A204.1 (cell line): ENCODE data around the gene GLIS1.

Experiments
- FAIRE-seq: peaks from 2 replicates; lab custom pipeline; 2012; peaks lifted over from hg19 to GRCh38; lab: Jason Lieb, UNC

GLIS1 gene

DNA sequence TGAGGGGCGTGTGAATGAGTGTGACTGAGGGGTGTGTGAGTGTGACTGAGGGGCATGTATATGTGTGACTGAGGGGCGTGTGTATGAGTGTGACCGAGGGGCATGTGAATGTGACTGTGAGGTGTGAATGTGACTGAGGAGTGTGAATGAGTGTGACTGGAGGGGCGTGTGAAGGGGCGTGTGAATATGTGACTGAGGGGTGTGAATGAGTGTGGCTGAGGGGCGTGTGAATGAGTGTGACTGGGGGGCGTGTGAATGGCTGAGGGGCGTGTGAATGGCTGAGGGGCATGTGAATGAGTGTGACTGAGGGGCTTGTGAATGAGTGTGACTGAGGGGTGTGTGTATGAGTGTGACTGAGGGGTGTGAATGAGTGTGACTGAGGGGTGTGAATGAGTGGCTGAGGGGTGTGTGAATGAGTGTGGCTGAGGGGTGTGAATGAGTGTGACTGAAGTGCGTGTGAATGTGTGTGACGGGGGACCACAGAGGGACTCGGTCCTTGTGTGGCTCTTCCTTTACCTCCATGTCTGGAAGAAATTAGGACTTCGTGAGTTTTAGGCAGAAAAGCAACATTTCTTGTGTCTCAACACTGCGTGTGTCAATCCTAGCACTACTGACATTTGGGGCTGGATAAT, 105.8 kb downstream of the GLIS1 start:
- no peak for FAIRE-seq

DNA sequence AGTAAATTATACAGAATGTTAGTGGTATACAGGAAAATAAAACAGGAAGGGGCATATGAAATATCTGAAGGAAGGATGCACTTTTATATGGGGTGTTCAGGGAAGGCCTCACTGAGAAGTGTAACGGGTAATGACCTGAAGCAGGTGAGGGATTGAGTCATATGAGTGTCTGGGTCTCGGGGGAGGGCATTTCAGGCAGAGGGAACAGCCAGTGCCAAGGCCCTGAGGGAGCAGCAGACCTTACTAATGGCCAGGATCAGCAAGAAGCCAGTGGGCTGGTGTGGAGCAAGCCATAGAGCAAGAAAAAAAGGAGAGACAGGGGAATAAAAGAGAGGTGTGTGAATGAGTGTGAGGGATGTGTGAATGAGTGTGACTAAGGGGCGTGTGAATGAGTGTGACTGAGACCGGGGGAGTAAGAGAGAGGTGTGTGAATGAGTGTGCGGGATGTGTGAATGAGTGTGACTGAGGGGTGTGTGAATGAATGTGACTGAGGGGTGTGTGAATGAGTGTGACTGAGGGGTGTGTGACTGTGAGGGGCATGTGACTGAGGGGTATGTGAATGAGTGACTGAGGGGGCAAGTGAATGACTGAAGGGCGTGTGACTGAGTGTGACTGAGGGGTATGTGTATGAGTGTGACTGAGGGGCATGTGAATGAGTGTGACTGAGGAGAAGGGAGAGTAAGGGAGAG, 107.2 kb downstream of the GLIS1 start:
- no peak for FAIRE-seq

DNA sequence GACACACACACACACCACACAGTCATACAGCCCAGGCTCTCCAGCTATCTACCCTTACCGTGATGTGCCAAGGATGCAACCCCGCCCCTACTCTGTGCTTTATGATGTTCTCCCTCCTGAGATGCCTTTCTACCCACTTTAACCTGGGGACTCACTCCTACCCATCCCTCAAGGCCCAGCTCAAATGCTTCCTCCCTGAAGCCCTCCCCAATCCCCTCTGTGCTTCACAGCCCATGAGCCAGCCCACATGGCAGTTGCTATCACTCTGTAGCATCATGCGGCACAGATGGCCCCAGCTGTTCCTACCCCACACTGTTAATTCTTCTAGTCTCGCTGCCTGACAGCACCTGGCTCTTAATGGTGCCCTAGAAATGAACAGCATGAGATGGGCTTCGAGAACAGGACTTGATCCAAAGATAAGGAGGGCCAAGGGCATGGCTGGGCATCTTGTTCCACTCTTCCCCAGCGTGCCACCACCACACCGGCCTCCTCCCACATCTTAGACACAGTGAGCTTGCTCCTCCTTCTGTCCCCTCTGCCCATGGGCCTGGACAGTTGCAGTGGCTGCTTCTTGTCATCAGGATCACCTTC, 109.8 kb downstream of the GLIS1 start:
- no peak for FAIRE-seq

DNA sequence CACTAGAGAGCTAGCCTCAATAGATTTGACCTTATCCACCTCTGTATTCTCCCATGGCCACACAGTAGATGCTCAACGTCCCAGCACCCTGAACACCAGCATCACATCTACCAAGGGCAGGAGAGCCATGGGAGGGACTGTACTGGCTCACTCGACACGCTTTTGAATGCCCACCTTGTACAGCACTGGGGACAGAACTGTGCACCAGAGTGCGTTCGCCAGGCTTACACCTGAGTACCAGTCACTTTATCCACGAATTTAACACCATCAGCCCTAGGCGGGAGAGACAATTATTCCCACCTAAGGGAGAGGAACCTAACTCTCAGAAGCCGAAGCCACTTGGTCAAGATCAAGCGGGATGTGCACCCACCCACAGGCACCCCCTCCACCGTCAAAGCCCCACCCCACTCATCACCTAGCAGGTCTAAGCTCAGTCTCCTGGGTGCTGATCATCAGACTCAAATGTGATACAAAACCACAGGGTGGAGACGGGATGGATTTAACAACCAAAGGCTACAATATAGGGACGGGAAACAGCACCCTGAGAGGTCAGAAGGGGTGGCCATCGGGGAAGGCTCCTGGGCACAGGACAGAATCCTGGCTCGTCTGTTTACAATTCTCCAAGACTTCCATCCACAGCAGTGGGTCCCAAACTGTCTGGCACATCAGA, 110.5 kb downstream of the GLIS1 start:
- no peak for FAIRE-seq

DNA sequence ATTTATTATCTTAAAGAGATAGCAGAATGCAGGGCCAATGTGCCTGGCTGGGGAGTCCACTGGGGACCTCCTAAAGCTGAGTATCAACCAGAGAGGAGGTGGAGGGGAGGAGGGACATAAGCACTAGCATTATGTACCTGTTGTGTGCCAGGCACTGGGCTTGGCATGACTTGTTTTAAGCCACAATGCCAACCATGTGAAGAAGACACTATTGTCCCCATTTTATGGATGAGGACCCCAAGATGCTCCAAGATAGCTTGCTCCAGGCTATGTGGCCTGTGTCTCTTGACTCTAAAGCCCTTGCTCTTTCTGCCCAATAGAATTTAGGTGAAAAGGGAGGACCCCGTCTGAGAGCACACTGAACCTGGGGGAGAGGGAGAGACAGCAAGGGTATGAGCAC, 111.3 kb downstream of the GLIS1 start:
- no peak for FAIRE-seq

DNA sequence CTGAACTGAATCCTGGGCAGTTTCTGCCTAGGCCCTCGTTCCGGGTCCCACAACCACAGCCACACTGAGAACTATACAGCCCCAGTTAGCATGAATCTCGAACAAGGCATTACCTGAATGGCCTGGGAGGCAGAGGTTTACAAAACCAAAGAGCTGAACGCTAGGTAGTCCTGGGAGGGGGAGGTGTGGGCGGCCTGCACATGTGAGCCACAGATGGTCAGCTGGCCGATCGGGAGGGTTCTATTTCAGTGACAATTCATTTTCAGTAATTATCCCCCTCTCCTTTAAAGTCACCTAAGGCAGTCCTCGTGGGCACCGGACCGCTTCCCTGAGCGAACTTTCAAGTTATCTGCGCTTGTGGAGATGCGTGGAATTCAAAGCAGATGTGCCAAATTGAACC, 111.9 kb downstream of the GLIS1 start:
- FAIRE-seq, result no peak

DNA sequence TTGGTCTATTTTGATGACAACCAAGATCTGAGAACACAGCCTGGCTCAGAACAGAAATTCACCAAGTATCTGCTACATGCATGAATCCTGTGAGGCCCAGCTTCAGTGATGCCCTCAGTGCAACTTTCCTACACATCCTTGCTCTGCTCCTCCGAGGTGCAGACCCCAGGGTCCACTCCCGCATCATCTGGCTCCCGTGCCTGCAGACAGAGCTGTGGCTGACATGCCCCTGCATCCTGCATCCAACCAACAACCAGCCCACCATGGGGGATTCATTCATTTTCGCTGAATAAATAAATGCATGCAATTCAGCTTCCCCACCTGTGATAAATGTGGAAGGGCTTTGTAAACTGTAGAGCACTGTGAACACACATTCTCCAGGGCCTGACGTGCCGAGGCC, 112.3 kb downstream of the GLIS1 start:
- FAIRE-seq, result no peak

DNA sequence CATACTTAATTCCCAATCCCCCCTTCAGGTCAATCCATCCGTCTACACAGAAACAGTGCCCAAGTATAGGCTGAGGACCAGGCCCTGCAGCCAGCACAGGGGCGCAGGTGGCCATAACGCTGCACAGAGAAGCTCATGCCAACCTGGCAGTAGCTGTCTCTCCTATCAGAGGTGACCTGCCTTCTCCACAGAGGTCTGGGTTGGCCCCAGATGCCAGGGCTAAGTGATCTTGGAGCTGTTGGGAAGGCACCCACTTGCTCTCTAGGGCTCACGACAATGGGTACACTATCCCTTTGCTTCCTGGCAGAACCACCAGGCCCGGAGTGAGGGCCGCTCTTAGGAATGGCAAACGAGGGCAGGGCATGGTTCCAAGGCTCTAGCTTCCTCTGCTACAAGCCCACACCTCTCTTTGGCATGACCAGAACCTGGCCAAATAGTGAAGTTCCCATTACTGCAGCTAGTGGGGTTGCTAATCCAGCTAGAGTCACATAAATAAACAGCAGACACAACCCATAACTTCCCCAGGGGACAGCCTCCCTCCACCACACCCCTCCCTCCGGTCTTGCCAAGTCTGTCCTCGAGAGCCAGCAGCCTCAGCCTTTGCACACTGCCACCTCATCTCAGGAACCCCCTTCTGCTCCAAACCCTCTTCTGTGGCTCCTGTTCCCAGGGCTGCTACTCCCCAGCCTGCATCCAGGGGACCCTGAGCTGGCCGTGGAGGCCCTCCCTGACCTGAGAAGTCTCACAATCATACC, 113.0 kb downstream of the GLIS1 start:
- FAIRE-seq, result no peak

DNA sequence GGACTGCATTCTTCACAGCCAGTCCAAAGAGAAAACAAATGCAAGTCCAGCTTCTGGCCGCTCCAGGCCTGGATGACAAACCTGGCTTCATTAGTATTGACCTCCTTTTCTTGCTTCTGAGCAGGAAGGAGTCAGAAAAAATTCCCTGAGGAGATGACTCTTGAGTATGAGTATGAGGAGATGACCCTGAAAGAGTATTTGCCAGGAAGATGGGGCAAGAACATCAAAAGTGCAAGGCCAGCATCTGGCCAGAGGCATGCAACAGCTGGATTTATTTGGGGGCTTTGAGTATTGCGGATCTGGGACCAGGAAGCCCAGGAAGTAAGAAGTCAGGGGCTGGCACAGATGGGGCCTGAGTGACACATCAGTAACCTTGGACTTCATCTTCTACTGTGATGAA, 113.9 kb downstream of the GLIS1 start:
- no peak for FAIRE-seq

DNA sequence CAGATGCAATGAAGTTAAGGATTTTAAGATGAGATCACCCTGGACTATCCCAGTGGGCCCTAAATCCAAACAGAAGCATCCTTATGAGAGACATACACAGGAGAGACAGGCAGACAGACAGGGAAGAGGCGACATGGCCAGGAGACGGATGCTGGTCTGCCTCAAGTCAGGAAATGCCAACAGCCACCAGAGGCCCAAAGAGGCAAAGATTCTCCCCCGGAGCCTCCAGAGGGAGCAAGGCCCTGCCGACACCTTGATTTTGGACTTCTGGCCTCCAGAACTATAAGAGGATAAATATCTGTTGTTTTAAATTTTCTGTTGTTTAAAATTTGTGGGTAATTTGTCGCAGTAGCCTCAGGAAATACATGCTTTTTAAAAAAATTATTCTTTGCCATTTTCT, 116.4 kb downstream of the GLIS1 start:
- FAIRE-seq, result no peak

DNA sequence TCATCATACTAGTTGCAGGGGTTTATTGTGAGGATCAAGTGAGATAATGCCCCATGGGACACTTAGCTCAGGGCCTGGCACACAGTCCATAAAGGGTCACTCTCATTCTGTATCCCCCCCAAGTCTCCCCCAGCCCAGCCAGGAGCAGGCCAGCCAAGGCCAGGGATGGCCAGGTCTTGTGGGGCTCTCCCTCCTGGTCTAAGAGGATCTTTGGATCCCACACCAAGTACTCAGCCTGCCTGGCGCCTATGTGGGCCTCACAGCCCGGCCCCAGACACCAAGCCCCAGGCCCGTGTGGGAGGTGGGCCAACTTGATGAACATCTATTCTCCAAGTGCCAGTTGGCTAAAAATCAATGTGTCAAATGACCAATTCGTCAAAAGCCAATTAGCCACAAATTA, 117.8 kb downstream of the GLIS1 start:
- no peak for FAIRE-seq

DNA sequence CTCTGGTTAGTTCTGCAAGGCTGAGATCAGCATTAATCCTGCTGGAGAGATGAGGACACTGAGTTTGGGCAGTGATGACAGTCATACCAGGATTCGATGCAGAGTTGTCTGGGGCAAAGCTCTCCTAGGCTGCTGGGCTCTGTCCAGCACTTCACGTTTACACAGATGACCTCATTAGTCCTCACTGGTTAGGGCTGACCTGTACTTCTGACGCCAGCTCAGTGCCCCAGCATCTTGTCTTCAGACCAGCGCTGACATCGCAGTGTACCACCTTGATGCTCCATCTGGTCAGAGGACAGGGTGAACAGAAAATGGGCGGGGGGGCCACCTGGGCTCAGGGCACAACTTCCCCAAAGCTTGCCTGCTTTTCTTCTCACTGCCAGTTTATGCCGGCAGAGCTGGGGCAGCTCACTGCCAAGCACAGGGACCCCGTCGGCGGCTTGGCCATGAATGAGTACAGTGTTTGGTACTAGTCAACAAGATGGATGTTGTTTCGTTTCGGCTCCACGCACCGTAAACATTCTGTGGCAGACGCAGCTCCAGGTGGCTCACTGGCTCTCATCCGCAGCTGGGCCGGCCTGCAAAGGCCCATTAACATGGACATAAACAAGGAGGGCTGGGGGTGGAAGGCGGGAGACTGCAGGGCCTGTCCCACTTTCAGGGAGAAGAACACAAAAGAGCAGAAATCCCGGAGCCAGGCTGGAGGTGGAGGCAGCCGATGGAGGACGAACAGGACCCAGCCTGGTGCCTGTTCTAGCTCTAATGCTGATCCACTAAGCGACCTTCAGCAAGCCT, 118.7 kb downstream of the GLIS1 start:
- no peak for FAIRE-seq

DNA sequence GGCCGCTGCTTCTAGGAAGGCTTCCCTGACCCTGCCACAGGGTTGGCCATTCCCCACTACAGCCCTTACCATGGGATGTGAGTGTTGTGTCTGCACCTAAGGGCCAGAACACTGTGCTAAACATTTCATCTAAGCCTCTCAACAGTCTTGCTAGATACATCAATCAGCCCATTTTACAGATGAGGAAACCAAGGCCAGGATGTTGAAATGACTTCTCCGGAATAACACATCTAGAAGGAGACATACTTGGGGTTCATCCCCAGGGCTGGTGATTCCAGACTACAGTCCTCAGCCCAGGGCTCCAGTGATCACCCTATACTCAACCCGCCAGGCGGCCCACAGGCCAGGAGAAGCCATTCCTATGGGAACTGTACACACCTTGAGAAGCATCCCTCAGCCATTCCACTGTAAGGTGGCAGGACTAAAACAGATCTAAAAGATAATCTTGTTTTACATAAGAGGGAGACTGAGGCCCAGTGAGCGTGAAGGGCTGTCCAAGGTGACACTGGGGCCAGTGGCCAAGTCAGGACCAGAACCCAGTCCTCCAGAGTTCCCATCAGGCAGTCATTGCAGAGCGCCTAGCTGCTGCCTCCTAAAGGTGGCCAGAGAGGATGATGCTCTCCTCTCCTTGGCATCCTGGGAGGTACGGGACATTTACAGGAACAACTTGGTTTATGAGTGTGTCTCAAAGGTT, 119.5 kb downstream of the GLIS1 start:
- FAIRE-seq, result no peak

DNA sequence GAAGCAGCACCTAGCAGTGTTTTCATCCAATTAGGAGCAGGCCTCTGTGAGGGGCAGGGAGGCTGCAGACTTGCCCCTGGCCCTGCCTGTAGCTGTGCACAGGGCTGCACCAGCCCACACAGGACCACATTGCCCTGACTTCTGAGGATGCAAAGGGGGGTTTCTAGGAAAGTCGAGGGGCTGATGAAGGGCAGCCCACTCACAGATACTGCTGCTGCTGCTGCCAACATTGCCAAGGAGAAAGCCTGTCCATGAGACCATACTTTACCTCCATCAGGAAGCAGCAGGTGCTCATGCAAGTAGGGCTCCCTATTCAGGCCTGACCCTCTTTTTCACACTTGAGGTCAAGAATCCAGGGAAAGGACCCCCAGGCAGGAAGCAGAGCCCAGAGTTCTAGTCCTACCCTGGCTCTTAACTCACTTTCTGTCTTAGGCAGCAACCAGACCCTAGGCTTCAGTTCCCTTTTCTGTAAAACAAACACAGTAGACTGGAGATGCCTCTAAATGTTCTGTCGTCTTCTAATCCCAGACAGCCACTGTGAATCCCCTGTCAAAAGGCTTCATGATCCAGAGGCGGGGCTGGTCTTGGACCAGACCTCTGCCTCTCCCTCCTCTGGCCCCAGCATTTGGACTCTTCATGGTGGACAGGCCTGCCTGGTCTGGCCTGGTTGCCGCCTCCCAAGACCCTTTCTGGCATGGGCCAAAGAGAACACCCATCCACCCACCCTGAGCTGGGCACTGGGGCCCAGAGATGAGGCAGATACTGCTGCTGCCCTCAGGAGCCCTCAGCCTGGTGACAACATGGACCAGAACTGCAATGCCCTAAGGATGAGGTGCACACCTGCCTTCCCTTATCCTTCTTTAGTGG, 120.2 kb downstream of the GLIS1 start:
- no peak for FAIRE-seq

DNA sequence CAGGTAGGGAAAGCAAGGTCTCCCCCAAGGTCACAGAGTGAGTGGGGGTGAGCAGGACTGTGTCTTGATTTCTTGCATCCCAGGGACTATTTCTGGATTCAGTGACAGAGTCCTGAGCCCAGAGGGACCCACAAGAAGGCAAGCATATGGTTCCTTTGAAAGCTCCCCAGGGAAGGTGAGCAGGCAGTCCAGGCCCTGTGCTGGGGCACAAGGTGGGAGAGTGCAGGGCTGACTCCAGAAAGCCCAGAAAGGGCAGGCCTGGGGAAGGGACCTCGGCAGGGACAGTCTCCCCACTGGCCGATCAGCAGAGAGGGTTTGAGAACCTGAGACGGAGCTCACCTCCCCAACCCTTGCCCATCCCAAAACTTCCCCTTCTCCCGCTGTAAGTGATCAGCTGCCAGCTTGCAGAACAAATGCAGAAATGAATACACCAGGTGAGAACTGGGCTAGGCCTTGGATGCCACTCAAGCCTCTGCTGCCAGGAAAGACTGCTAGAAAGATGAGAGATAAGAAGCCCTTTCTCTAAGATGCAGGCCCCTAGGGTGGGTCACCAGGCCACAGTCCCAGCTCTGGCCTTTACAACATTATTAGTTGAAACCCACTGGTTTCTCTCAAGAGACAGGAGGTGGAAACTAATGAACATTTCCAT, 121.0 kb downstream of the GLIS1 start:
- FAIRE-seq, result no peak

DNA sequence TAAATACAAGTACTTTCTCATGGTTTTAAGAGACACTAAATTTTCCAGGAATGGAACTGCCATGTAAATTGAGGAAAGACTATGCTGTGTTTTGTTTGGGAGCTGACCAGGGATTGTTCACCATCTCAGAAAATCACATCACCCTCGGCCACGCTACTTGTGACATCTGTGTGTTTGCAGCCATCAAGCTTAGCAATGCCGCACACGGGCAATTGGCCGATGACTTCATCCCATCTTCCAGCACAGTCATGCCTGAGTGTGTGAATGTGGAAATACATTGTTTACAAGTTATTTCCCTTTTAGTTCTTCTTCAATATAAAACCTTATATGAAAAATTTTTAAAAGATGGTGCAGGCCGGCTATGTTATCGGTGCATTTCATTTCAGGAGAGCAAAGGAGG, 121.6 kb downstream of the GLIS1 start:
- no peak for FAIRE-seq

DNA sequence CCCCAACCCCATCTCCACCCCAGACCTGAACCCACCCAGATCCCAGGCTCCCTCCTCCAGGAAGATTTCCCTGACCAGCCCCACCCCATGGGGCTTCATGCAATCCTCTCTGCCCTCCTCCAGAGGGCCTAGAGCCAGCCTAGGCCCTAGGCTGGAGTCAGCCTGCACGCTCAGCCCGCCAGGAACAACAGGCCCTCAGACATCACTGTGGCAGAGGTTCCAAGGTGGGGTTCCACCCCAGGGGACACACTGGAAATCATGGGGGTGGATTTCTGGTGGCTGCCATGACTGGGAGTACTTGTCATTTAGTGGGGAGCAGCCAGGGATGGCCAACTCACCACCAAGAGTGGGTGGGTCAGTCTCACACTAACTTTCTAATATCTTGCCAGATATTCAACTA, 122.0 kb downstream of the GLIS1 start:
- FAIRE-seq, result no peak

DNA sequence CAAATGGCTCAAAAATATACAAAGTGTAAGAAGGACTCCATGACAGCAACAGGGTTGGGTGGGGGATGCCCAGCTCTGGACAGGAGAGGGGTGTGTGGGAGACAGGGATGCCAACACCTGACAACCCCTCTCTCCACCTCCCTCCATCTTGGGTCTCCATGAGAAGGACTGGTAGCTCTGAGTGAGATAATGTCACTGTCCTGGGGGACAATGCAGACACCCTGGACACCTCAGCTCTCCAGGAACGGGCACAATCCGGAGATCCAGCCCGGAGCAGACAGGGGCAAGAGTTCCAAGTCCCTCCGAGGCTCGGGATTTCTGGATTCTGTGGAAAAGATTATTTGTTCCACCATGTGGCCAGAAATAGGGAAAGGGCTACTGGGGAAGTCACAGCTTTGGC, 122.5 kb downstream of the GLIS1 start:
- no peak for FAIRE-seq

DNA sequence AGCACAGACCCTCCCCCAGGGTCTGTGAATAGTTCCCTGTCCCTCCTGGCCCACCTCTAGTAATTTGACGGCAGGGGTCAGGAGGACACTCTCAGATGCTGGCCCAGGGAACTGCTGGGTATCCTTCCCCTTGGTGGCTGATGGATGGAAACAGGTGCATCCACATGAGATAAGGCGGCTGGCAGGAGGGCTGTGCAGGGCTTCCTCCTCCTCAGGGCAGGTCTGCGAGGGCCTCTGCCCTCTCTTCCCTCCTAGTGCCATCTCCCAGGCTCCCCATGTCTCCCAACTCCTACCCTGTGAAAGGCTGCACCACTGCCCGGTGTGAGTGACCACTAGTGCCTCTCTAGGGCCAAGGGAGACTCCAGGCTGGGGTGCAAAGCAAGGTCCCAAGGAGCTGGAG, 123.9 kb downstream of the GLIS1 start:
- FAIRE-seq, result no peak
